Astrocyte of the spinal cord (primary cell): Measurements from ENCODE around the gene SDCCAG8.

Experiments used
- DNase-seq: peaks from one replicate; pipeline ENCODE4 v3.0.0; 2011; ENCODE audit warnings: low read depth, low spot score
- H3K4me3 ChIP-seq: 2 replicates; pipeline ENCODE4 v1.5.1; 2011; ENCODE audit warnings: low read depth, mild to moderate bottlenecking, low read length, moderate library complexity
- CTCF ChIP-seq: IDR thresholded peaks from 2 replicates; pipeline ENCODE4 v1.5.1; 2012; ENCODE audit warnings: low read depth, mild to moderate bottlenecking, low read length, inconsistent platforms
- in situ Hi-C: cut with HindIII; loops from 2 replicates; pipeline ENCODE4 v1.10.0; 2017; ENCODE audit warnings: low sequenced_read_pairs

Gene SDCCAG8

DNA sequence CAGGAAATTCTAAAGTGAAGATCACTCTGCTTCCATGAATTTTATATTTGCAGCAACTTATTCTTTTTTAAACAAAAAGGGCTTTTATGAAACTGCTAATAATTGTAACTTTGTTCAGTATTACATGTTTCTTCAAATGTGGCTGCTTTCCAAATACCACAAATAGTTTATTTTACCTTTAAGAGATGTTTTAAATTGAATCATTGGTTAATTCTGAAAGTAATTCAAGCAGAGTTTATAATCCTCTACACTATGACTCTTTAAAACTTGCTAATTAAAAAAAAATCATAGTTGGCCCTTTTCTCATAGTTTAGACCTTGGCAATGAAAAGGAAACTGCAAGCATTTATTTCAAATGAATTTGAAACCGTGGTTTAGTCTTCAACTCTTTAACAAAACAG lies 59.6 kb downstream of the SDCCAG8 start:
- in situ Hi-C loops, result no loop called here
- no peak for TF ChIP-seq CTCF
- no peak overlapping the region for H3K4me3 ChIP-seq
- peak; percentile 38 for DNase-seq

DNA sequence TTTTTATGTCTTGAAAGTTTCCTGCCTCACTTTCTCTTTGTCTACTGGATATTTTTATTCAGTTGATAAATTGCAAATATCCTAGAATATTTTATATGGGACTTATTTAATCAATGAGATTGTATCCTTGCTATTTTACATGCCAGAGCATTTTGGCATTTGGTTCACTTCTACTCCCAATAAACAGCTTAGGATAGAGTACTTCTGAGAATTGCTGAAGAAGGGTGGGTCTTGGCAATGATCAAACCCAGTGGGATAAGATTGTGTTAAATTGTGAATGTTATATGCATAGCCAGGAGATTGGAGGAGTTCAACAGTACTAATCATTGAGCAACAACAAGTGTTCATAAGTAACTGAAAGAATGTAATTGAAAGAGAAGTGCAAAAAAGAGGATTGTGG lies 60.1 kb downstream of the SDCCAG8 start:
- DNase-seq, result no peak
- in situ Hi-C loops, result no loop called here
- TF ChIP-seq CTCF, result no peak

DNA sequence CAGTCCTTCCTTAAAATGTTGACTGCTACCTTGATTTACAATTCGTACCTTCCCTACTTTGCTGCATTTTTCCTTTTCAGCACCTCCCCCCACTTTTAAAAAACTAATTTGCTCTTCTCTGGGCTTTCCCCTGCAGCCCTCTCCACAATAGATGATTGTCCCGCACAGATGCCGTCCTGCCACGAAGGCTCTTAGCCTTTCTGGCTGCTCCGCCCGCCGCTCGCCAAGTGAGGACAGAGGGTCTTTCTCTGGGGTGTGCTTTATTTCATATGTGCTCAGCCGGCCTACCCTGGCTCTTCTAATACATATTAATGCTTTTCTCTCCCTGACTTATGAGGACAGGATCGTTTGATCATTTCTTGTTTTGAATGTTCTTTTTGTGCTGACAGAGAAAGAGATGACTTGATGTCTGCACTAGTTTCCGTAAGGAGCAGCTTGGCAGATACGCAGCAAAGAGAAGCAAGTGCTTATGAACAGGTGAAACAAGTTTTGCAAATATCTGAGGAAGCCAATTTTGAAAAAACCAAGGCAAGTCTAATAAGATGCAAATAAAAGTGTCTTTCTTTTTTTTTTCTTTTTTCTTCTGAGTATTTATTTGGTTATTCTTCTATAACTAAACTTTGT lies 60.6 kb downstream of the SDCCAG8 start:
- in situ Hi-C loops, result no loop called here
- no peak for DNase-seq
- no peak for TF ChIP-seq CTCF
- H3K4me3 ChIP-seq, result no peak overlapping the region

More for the DNA sequence above, 60.1 kb downstream of the SDCCAG8 start:
- H3K4me3 ChIP-seq, result no peak overlapping the region

DNA sequence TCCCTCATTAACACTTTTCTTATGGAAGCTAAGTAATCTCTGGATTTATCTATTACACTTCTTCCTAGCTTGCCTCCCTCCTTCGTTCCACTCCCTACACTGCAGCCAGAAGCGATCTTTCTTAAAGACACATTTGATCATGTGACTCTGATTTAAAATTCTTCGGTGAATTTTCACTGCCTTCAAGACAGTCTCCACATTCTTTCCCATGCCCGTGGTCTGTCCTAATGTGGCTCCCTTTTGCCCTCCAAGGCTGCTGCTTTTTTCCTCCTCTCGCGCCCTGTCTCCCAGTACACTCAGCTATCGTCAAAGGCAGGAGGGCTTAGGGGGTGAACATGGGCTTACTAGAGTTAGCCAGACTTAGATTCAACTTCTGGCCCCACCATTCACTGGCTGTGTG lies 64.4 kb downstream of the SDCCAG8 start:
- in situ Hi-C loops, result no loop called here
- TF ChIP-seq CTCF, result no peak
- H3K4me3 ChIP-seq, result no peak overlapping the region
- no peak for DNase-seq

DNA sequence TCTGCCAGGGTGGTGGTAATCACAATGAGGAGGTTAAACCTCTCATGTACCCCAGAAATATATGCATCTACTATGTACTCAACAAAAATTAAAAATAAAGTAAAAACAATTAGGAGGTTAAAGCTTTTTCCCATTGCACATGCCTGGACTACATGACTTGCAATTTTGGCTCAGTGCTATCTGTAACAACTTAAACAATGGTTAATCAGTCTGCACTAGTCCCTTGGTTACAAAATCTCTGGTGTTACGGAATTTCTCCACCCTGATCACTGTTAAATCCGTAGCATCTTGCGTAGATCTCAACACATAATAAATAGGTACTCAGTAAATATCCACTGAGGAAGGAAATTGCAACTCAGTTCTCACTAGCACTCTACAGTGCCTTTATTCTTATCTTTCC lies 66.5 kb downstream of the SDCCAG8 start:
- DNase-seq, result no peak
- in situ Hi-C loops, result no loop called here
- TF ChIP-seq CTCF, result no peak
- no peak overlapping the region for H3K4me3 ChIP-seq

- DNase-seq, result no peak
- no peak for TF ChIP-seq CTCF
- no peak overlapping the region for H3K4me3 ChIP-seq
- in situ Hi-C loops, result no loop called here
Measured at GRCh38 chr1:243323491-243323890, 67.7 kb downstream of the SDCCAG8 start.

- H3K4me3 ChIP-seq, result no peak overlapping the region
- in situ Hi-C loops, result no loop called here
- peak; percentile 62 for TF ChIP-seq CTCF
- DNase-seq, result peak; percentile 71
Measured at GRCh38 chr1:243325305-243325890, 69.6 kb downstream of the SDCCAG8 start.
